OCI-LY7 (cell line): ENCODE results near the gene NPAS2. TPM values are rescaled to one million over a fixed set of nuclear protein-coding genes. Genes with fewer than 3 reads are reported as not detected.
A peak's percentile ranks its signal among the peaks of the same experiment; 100 is the strongest.

Experiments used
- Bru-seq: library from RNA; stranded (reverse); fragments of 400-500 nt; gene quantifications from one replicate; lab custom pipeline; 2021; lab: Mats Ljungman, UMichigan
- BruChase-seq, 2 experiments: library from RNA; stranded (reverse); fragments of 400-500 nt; gene quantifications; one replicate each; lab custom pipeline; 2021; lab: Mats Ljungman, UMichigan
- BruUV-seq: library from RNA; stranded (reverse); fragments of 400-500 nt; replicated peaks from 2 replicates; lab custom pipeline; 2021; lab: Mats Ljungman, UMichigan
- CTCF ChIA-PET: fragments of 300-600 bp; sonication (Branson Sonifier 250); formaldehyde crosslinking; loops from one replicate; lab custom pipeline; 2022; ENCODE audit warnings: antibody characterized with exemption; ENCODE audit not compliant: unreplicated experiment; lab: Charles Lee
- POLR2A ChIA-PET: fragments of 300-600 bp; sonication (Branson Sonifier 250); formaldehyde crosslinking; loops from one replicate; lab custom pipeline; 2022; ENCODE audit warnings: antibody characterized with exemption; lab: Charles Lee
- DNase-seq: peaks from one replicate; pipeline ENCODE4 v3.0.0-alpha.2; 2015; ENCODE audit warnings: low spot score
- H2AFZ ChIP-seq: fragments of 200-600 bp; sonication (generic), shearing (Covaris generic); 2 replicates; pipeline ENCODE4 v1.6.1; 2014; ENCODE audit warnings: mild to moderate bottlenecking, antibody characterized with exemption, low read length, moderate library complexity
- H3K27ac ChIP-seq: fragments of 200-600 bp; sonication (generic); 2 replicates; pipeline ENCODE4 v1.5.1; 2014; ENCODE audit warnings: mixed run types, low read depth, mild to moderate bottlenecking, moderate library complexity, low read length, inconsistent platforms; ENCODE audit not compliant: poor library complexity, severe bottlenecking
- H3K36me3 ChIP-seq: fragments of 200-600 bp; sonication (generic); 2 replicates; pipeline ENCODE4 v1.6.1; 2014; ENCODE audit warnings: mild to moderate bottlenecking, antibody characterized with exemption, low read length, moderate library complexity, mixed read lengths; ENCODE audit not compliant: insufficient read depth
- H3K4me1 ChIP-seq: fragments of 200-600 bp; sonication (generic); 2 replicates; pipeline ENCODE4 v1.5.1; 2014; ENCODE audit warnings: mild to moderate bottlenecking, low read length; ENCODE audit not compliant: insufficient read depth, poor library complexity, severe bottlenecking
- H3K4me2 ChIP-seq: fragments of 200-600 bp; sonication (generic); 2 replicates; pipeline ENCODE4 v1.6.1; 2014; ENCODE audit warnings: mild to moderate bottlenecking, low read length
- H3K4me3 ChIP-seq: fragments of 200-600 bp; sonication (generic); 2 replicates; pipeline ENCODE4 v1.5.1; 2014; ENCODE audit warnings: mild to moderate bottlenecking, low read depth, low read length; ENCODE audit not compliant: poor library complexity, severe bottlenecking
- H3K79me2 ChIP-seq: fragments of 200-600 bp; sonication (generic); 2 replicates; pipeline ENCODE4 v1.6.1; 2016; ENCODE audit warnings: low read depth, mild to moderate bottlenecking, low read length, moderate library complexity, mixed read lengths; ENCODE audit not compliant: insufficient read depth
- H3K9me2 ChIP-seq: fragments of 200-600 bp; sonication (generic); 2 replicates; pipeline ENCODE4 v1.6.1; 2016; ENCODE audit warnings: mild to moderate bottlenecking, low read length, mixed read lengths; ENCODE audit not compliant: insufficient read depth
- H3K9me3 ChIP-seq: fragments of 200-600 bp; sonication (generic); 2 replicates; pipeline ENCODE4 v1.6.1; 2014; ENCODE audit warnings: mild to moderate bottlenecking, mixed run types, low read length, mixed read lengths
- H4K20me1 ChIP-seq: fragments of 200-600 bp; sonication (generic); 2 replicates; pipeline ENCODE4 v1.6.1; 2014; ENCODE audit warnings: mild to moderate bottlenecking, antibody characterized with exemption, low read length, moderate library complexity, mixed read lengths; ENCODE audit not compliant: insufficient read depth
- EZH2phosphoT487 ChIP-seq: fragments of 200-600 bp; sonication (generic); IDR thresholded peaks from 2 replicates; pipeline ENCODE4 v1.6.1; 2018; ENCODE audit warnings: low read depth, borderline replicate concordance, mild to moderate bottlenecking, mixed run types, antibody characterized with exemption, low read length, moderate library complexity, mixed read lengths
- intact Hi-C: fragments of 100-400 bp; cut with micrococcal nuclease; formaldehyde crosslinking; loops from one replicate; pipeline ENCODE4 v1.10.0; 2022; ENCODE audit not compliant: unreplicated experiment
- long read RNA-seq: library from polyadenylated mRNA; stranded (forward); transcript quantifications from one replicate; pipeline ENCODE4 v2.0.0, GENCODE V29; 2022
- total RNA-seq, 2 experiments: library from RNA; depleted of rRNA in 1 of 2; stranded (reverse); fragments of >200 nt in 1 of 2; shearing (Covaris generic) in 1 of 2; gene quantifications; 2 replicates each; pipeline ENCODE4 v1.2.3, GENCODE V29; 2014 to 2022
- TF ChIP-seq, protein P1 (sequence below): fragments of 200-600 bp; sonication (generic); conservative IDR thresholded peaks from 2 replicates; pipeline ENCODE4 v1.5.1; 2014; ENCODE audit warnings: mild to moderate bottlenecking, antibody characterized with exemption, low read length, moderate library complexity, mixed read lengths

The NPAS2 gene, protein sequence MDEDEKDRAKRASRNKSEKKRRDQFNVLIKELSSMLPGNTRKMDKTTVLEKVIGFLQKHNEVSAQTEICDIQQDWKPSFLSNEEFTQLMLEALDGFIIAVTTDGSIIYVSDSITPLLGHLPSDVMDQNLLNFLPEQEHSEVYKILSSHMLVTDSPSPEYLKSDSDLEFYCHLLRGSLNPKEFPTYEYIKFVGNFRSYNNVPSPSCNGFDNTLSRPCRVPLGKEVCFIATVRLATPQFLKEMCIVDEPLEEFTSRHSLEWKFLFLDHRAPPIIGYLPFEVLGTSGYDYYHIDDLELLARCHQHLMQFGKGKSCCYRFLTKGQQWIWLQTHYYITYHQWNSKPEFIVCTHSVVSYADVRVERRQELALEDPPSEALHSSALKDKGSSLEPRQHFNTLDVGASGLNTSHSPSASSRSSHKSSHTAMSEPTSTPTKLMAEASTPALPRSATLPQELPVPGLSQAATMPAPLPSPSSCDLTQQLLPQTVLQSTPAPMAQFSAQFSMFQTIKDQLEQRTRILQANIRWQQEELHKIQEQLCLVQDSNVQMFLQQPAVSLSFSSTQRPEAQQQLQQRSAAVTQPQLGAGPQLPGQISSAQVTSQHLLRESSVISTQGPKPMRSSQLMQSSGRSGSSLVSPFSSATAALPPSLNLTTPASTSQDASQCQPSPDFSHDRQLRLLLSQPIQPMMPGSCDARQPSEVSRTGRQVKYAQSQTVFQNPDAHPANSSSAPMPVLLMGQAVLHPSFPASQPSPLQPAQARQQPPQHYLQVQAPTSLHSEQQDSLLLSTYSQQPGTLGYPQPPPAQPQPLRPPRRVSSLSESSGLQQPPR
- total RNA-seq (2014; rRNA removed; shearing (Covaris generic)) (not detected in 2 replicates), total RNA-seq (2022) (not detected in 2 replicates), Bru-seq, nascent RNA (percentile 7 among the genes with signal in this experiment), BruChase-seq, experiment 1, labeled RNA remaining after a 6-hour chase (percentile 5 among the genes with signal in this experiment), BruChase-seq, experiment 2, labeled RNA remaining after a 2-hour chase (percentile 10 among the genes with signal in this experiment)
- long read RNA-seq = 0 reads

- H3K4me1 ChIP-seq = no peaks in the 10 kb centered on the region
- POLR2A ChIA-PET = no interaction called here
- CTCF ChIA-PET = no interaction called here
- H3K9me2 ChIP-seq = no peaks in the 10 kb centered on the region
- H3K4me2 ChIP-seq = no peak within 1 kb of the TSS
- no TSS peak for BruUV-seq
- H3K4me3 ChIP-seq = no peak within 1 kb of the TSS
- H3K36me3 ChIP-seq = no peaks in the 10 kb centered on the region
- DNase-seq = no peak
- no peak within 1 kb of the TSS for H2AFZ ChIP-seq
- H3K79me2 ChIP-seq = no peaks in the 10 kb centered on the region
- H3K27ac ChIP-seq = no peak within 1 kb of the TSS
- no peaks in the 10 kb centered on the region for H3K9me3 ChIP-seq
- TF ChIP-seq, protein P1, sequence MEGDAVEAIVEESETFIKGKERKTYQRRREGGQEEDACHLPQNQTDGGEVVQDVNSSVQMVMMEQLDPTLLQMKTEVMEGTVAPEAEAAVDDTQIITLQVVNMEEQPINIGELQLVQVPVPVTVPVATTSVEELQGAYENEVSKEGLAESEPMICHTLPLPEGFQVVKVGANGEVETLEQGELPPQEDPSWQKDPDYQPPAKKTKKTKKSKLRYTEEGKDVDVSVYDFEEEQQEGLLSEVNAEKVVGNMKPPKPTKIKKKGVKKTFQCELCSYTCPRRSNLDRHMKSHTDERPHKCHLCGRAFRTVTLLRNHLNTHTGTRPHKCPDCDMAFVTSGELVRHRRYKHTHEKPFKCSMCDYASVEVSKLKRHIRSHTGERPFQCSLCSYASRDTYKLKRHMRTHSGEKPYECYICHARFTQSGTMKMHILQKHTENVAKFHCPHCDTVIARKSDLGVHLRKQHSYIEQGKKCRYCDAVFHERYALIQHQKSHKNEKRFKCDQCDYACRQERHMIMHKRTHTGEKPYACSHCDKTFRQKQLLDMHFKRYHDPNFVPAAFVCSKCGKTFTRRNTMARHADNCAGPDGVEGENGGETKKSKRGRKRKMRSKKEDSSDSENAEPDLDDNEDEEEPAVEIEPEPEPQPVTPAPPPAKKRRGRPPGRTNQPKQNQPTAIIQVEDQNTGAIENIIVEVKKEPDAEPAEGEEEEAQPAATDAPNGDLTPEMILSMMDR = no peak
- no peak for TF ChIP-seq EZH2phosphoT487
- intact Hi-C loops = no loop called here
- H4K20me1 ChIP-seq = no peaks in the 10 kb centered on the region
These were observed at the start of gene NPAS2 for GRCh38 chr2:100819370-100820272. TSS of gene NPAS2 (plus strand) at chr2:100820139. CDS start at chr2:100904755, 84,616 bp downstream.

GRCh38 chr2:100771125-100771524 is 48.8 kb upstream of the NPAS2 start:
- H3K4me3 ChIP-seq = no peak overlapping the region
- no peak overlapping the region for H3K4me2 ChIP-seq
- DNase-seq = no peak
- H3K4me1 ChIP-seq = no peaks in the 10 kb centered on the region
- intact Hi-C loops = no loop called here
- TF ChIP-seq, protein P1 = no peak
- TF ChIP-seq EZH2phosphoT487 = no peak
- H3K36me3 ChIP-seq = no peaks in the 10 kb centered on the region
- H3K9me2 ChIP-seq = no peaks in the 10 kb centered on the region
- ChIA-PET CTCF (no interaction called here), POLR2A (interaction anchor here (1.2 kb wide), 1 partner anchor 9 kb away, joined by 5 read pairs; no protein-coding TSS in a partner anchor)
- no peaks in the 10 kb centered on the region for H3K79me2 ChIP-seq
- BruUV-seq = no TSS peak
- no peak overlapping the region for H2AFZ ChIP-seq
- H4K20me1 ChIP-seq = no peaks in the 10 kb centered on the region
- no peaks in the 10 kb centered on the region for H3K9me3 ChIP-seq
- no peak overlapping the region for H3K27ac ChIP-seq
